A549 (cell line): Measurements from ENCODE around the gene RPL7A. TPM values are rescaled to one million over a fixed set of nuclear protein-coding genes. Genes with fewer than 3 reads are reported as not detected.

Experiments
- ATAC-seq, 2 experiments: fragments of 200-7000 bp in 1 of 2; fragments of >200 bp in 1 of 2; cut with Nextera tagmentation in 1 of 2; cut with Tn5 transposase in 1 of 2; 3 replicates each; pipeline versions ENCODE4 v1.8.0 to v1.9.1; 2018 to 2020; ENCODE audit warnings: mild to moderate bottlenecking in 1 of 2, moderate library complexity in 1 of 2
- CTCF ChIA-PET: fragments of 300-600 bp; sonication (Branson Sonifier 250); formaldehyde crosslinking; extraction: SDS; loops from one replicate; lab custom pipeline; 2021; ENCODE audit warnings: antibody characterized with exemption, inconsistent platforms; lab: Yijun Ruan, JAX
- POLR2A ChIA-PET: fragments of 350-600 bp; formaldehyde crosslinking; extraction: SDS; loops from one replicate; lab custom pipeline; 2021; ENCODE audit warnings: antibody characterized with exemption, inconsistent platforms; lab: Yijun Ruan, JAX
- DNase-seq, 2 experiments: peaks; one replicate each; pipeline versions ENCODE4 v3.0.0 to v3.0.0-alpha.2; 2011 to 2016; ENCODE audit warnings: low read depth in 1 of 2, low spot score in 1 of 2
- FAIRE-seq: peaks from 2 replicates; lab custom pipeline; 2011; peaks lifted over from hg19 to GRCh38; lab: Jason Lieb, UNC
- H3K27ac ChIP-seq, 2 experiments: fragments of >200 bp; sonication (Bioruptor Twin); formaldehyde crosslinking; 3 replicates each; pipeline ENCODE4 v1.5.1; 2016 to 2017
- H3K4me1 ChIP-seq: fragments of >200 bp; sonication (Bioruptor Twin); formaldehyde crosslinking; 3 replicates; pipeline ENCODE4 v1.6.1; 2016
- H3K4me2 ChIP-seq: fragments of >200 bp; sonication (Bioruptor Twin); formaldehyde crosslinking; 3 replicates; pipeline ENCODE4 v1.6.1; 2016
- H3K4me3 ChIP-seq: fragments of >200 bp; sonication (Bioruptor Twin); formaldehyde crosslinking; 3 replicates; pipeline ENCODE4 v1.5.1; 2016
- H3K9me3 ChIP-seq: fragments of >200 bp; sonication (Bioruptor Twin); formaldehyde crosslinking; 3 replicates; pipeline ENCODE4 v1.6.1; 2016
- CHD2 ChIP-seq: fragments of 150-350 bp; IDR thresholded peaks from 2 replicates; pipeline ENCODE4 v1.6.1; 2014; ENCODE audit warnings: low read length; ENCODE audit not compliant: partially characterized antibody
- CTCF ChIP-seq: fragments of >200 bp; sonication (Bioruptor Twin); formaldehyde crosslinking; IDR thresholded peaks from 3 replicates; pipeline ENCODE4 v1.5.1; 2016
- ELK1 ChIP-seq: fragments of 150-350 bp; IDR thresholded peaks from 2 replicates; pipeline ENCODE4 v1.6.1; 2014; ENCODE audit warnings: low read depth, mild to moderate bottlenecking, low read length
- ESRRA ChIP-seq: fragments of 150-350 bp; IDR thresholded peaks from 2 replicates; pipeline ENCODE4 v1.6.1; 2014; ENCODE audit warnings: mild to moderate bottlenecking, low read length, borderline replicate concordance
- FOSL2 ChIP-seq, 2 experiments: fragments of 450-650 bp in 1 of 2; fragments of >200 bp in 1 of 2; sonication (Bioruptor Twin) in 1 of 2; formaldehyde crosslinking; IDR thresholded peaks; 2 replicates each; pipeline versions ENCODE4 v1.5.0 to v1.6.1; 2016 to 2020; ENCODE audit warnings: mild to moderate bottlenecking in 1 of 2, moderate library complexity in 1 of 2
- FOXS1 ChIP-seq: fragments of 250-450 bp; sonication (Bioruptor Pico); IDR thresholded peaks from 2 replicates; pipeline ENCODE4 v1.5.0; 2020; ENCODE audit warnings: mild to moderate bottlenecking, moderate library complexity
- HEYL ChIP-seq: fragments of 250-450 bp; sonication (Bioruptor Pico); IDR thresholded peaks from 2 replicates; pipeline ENCODE4 v1.8.0; 2021; ENCODE audit warnings: mild to moderate bottlenecking, moderate library complexity
- KDM1A ChIP-seq: fragments of 200-600 bp; sonication (generic); IDR thresholded peaks from 2 replicates; pipeline ENCODE4 v1.6.1; 2016; ENCODE audit warnings: low read depth, mild to moderate bottlenecking
- MAZ ChIP-seq: fragments of 150-350 bp; IDR thresholded peaks from 2 replicates; pipeline ENCODE4 v1.6.1; 2014; ENCODE audit warnings: antibody characterized with exemption, low read depth, low read length, borderline replicate concordance
- NFE2L2 ChIP-seq: fragments of 150-350 bp; conservative IDR thresholded peaks from 2 replicates; pipeline ENCODE4 v1.6.1; 2014; ENCODE audit warnings: low read length
- RAD21 ChIP-seq, 2 experiments: fragments of >200 bp in 1 of 2; sonication (Bioruptor Twin) in 1 of 2; formaldehyde crosslinking in 1 of 2; IDR thresholded peaks in 1 of 2; conservative IDR thresholded peaks in 1 of 2; 2 replicates in 1 of 2; 3 replicates in 1 of 2; pipeline ENCODE4 v1.6.1; 2012 to 2018; ENCODE audit warnings: inconsistent platforms in 1 of 2
- RARB ChIP-seq: fragments of 250-450 bp; sonication (Bioruptor Pico); IDR thresholded peaks from 2 replicates; pipeline ENCODE4 v1.8.0; 2021; ENCODE audit warnings: mild to moderate bottlenecking, moderate library complexity
- RCOR1 ChIP-seq: fragments of 150-350 bp; IDR thresholded peaks from 2 replicates; pipeline ENCODE4 v1.6.1; 2014; ENCODE audit warnings: antibody characterized with exemption, low read length, low read depth
- RNF2 ChIP-seq: fragments of 200-600 bp; sonication (generic); IDR thresholded peaks from 2 replicates; pipeline ENCODE4 v1.6.1; 2016; ENCODE audit warnings: low read depth, mild to moderate bottlenecking, antibody characterized with exemption, moderate library complexity, borderline replicate concordance
- TP53 ChIP-seq: fragments of 250-450 bp; sonication (Bioruptor Pico); IDR thresholded peaks from 2 replicates; pipeline ENCODE4 v1.5.0; 2021; ENCODE audit warnings: mild to moderate bottlenecking, moderate library complexity
- ZC3H11A ChIP-seq: fragments of 450-650 bp; IDR thresholded peaks from 2 replicates; pipeline ENCODE4 v1.6.1; 2014; ENCODE audit warnings: antibody characterized with exemption, mild to moderate bottlenecking
- WGBS: methylation state at CpG from one replicate; pipeline ENCODE4 v1.1.6; 2017; ENCODE audit errors: missing lambda C conversion rate; 5-methylcytosine and 5-hydroxymethylcytosine counted together
- polyA plus RNA-seq, 4 experiments: library from polyadenylated mRNA; depleted of rRNA in 3 of 4; stranded (reverse); fragments of >200 nt; fragmentation: RNase III in 1 of 4; extraction: RNeasy Plus Mini Kit Qiagen cat#74134 plus additional on column Dnase treatment in 1 of 4; gene quantifications; 2 replicates in 3 of 4; 3 replicates in 1 of 4; pipeline ENCODE4 v1.2.3, GENCODE V29; 2011 to 2017
- TF ChIP-seq, protein P1 (sequence below): IDR thresholded peaks from 2 replicates; pipeline ENCODE4 v1.6.1; 2012
- TF ChIP-seq, protein P2 (sequence below): fragments of 450-650 bp; IDR thresholded peaks from 2 replicates; pipeline ENCODE4 v1.6.1; 2014; ENCODE audit warnings: antibody characterized with exemption

RPL7A gene
- polyA plus RNA-seq, 2 of the 4 experiments (the other 2 are of a cell fraction), result 2,218 to 2,608 TPM

GRCh38 chr9:133377721-133378216 lies 29.8 kb downstream of the RPL7A start (continued):
- TF ChIP-seq CHD2 (no peak), CTCF (no peak)

- no peak for FAIRE-seq
- H3K4me1 ChIP-seq, result peaks cover 23% of the 10 kb centered on the region
- no peak overlapping the region for H3K4me3 ChIP-seq
- no peak for ATAC-seq
- DNase-seq, result no peak
- whole genome bisulfite sequencing, result 73% methylated on average over 1 of the region's 1 CpG
- H3K9me3 ChIP-seq, result no peaks in the 10 kb centered on the region
- CTCF ChIA-PET, result interaction anchor here (0.9 to 2.9 kb wide), 8 partner anchors 9 to 108 kb away, joined by 3 to 9 read pairs (median 4); no protein-coding TSS in a partner anchor
- H3K4me2 ChIP-seq, result peak overlapping the region; percentile 16; the same call in 1 of the 3 replicates
- POLR2A ChIA-PET, result interaction anchor here (1.4 kb wide), 1 partner anchor 31 kb away, joined by 3 read pairs; the partner anchor contains the start of genes MED22 and RPL7A
- TF ChIP-seq, protein P1, sequence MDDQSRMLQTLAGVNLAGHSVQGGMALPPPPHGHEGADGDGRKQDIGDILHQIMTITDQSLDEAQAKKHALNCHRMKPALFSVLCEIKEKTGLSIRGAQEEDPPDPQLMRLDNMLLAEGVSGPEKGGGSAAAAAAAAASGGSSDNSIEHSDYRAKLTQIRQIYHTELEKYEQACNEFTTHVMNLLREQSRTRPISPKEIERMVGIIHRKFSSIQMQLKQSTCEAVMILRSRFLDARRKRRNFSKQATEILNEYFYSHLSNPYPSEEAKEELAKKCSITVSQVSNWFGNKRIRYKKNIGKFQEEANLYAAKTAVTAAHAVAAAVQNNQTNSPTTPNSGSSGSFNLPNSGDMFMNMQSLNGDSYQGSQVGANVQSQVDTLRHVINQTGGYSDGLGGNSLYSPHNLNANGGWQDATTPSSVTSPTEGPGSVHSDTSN, result no peak
- TF ChIP-seq NFE2L2 (no peak), RARB (CRISPR knock-in tag) (no peak), ESRRA (no peak), TP53 (CRISPR knock-in tag) (no peak), KDM1A (no peak), ELK1 (no peak), HEYL (no peak), FOXS1 (no peak), FOSL2 (IDR thresholded peaks at IDR 0.05) (no peak), FOSL2 (CRISPR knock-in tag; IDR thresholded peaks at IDR 0.05) (no peak), MAZ (no peak), RNF2 (no peak), RAD21 (conservative IDR thresholded peaks at IDR 0.05 in 1 of 2, IDR thresholded peaks at IDR 0.05 in 1 of 2) (no peak), RCOR1 (no peak), ZC3H11A (no peak)
- TF ChIP-seq, protein P2, sequence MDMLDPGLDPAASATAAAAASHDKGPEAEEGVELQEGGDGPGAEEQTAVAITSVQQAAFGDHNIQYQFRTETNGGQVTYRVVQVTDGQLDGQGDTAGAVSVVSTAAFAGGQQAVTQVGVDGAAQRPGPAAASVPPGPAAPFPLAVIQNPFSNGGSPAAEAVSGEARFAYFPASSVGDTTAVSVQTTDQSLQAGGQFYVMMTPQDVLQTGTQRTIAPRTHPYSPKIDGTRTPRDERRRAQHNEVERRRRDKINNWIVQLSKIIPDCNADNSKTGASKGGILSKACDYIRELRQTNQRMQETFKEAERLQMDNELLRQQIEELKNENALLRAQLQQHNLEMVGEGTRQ, result no peak
- H3K27ac ChIP-seq, result no peak overlapping the region
Observed at GRCh38 chr9:133378408-133378962, 30.5 kb downstream of the RPL7A start.
